Measurements from ENCODE around the gene MAGIX.

- TF ChIP-seq POLR2A (IDR thresholded peaks at IDR 0.05) (no peak), CTCF (IDR thresholded peaks at IDR 0.05) (no peak)
Observed at GRCh38 chrX:49179358-49179757, 16.8 kb downstream of the MAGIX start.

Data from prostate gland (tissue), 2 donors.